Upper lobe of left lung (tissue), 6 donors: ENCODE measurements around the gene SDK1. TPM values are rescaled to one million over a fixed set of nuclear protein-coding genes. Genes with fewer than 3 reads are reported as not detected.
"Not testable (repeated sequence)": the region's sequence is repeated elsewhere in the genome, so short reads cannot be mapped to it uniquely, and the experiment has no call there.

Source experiments
- ATAC-seq, 2 donors: fragments of 200-7000 bp; cut with Tn5 transposase; one replicate each; pipeline ENCODE4 v1.9.1; 2022; ENCODE audit warnings: mild to moderate bottlenecking in 2 of 2, moderate library complexity in 2 of 2; ENCODE audit not compliant: low FRiP score in 2 of 2
- DNase-seq, 2 donors: peaks; one replicate each; pipeline ENCODE4 v3.0.0-alpha.2; 2019 to 2020
- H3K27ac ChIP-seq, 4 donors: fragments of 200-600 bp; sonication (generic); one replicate each; pipeline ENCODE4 v1.5.1; 2016 to 2019
- H3K27me3 ChIP-seq, 4 donors: fragments of 200-600 bp; sonication (generic); one replicate each; pipeline ENCODE4 v1.5.1; 2017 to 2019
- H3K36me3 ChIP-seq, 4 donors: fragments of 200-600 bp; sonication (generic); one replicate each; pipeline ENCODE4 v1.5.1; 2016 to 2019
- H3K4me1 ChIP-seq, 4 donors: fragments of 200-600 bp; sonication (generic); one replicate each; pipeline ENCODE4 v1.5.1; 2018 to 2019
- H3K4me3 ChIP-seq, 4 donors: fragments of 200-600 bp; sonication (generic); one replicate each; pipeline ENCODE4 v1.5.1; 2017 to 2019; ENCODE audit warnings: mild to moderate bottlenecking in 2 of 4, moderate library complexity in 1 of 4
- H3K9me3 ChIP-seq, 4 donors: fragments of 200-600 bp; sonication (generic); one replicate each; pipeline ENCODE4 v1.5.1; 2018 to 2019
- EP300 ChIP-seq, 4 donors: sonication (generic); formaldehyde crosslinking; IDR thresholded peaks; one replicate each; pipeline ENCODE4 v1.5.1; 2017; ENCODE audit warnings: antibody characterized with exemption in 4 of 4, control low read depth in 2 of 4
- POLR2A ChIP-seq, 4 donors: fragments of 450-650 bp; IDR thresholded peaks; one replicate each; pipeline ENCODE4 v1.5.1; 2016 to 2017; ENCODE audit warnings: antibody characterized with exemption in 4 of 4, mild to moderate bottlenecking in 2 of 4
- POLR2AphosphoS5 ChIP-seq, 2 donors: sonication (generic); formaldehyde crosslinking; IDR thresholded peaks; one replicate each; pipeline ENCODE4 v1.5.1; 2017; ENCODE audit warnings: antibody characterized with exemption in 2 of 2
- WGBS, 2 donors: methylation state at CpG; one replicate each; pipeline ENCODE4 v1.1.5; 2017 to 2018; 5-methylcytosine and 5-hydroxymethylcytosine counted together
- total RNA-seq, 6 donors: library from RNA; depleted of rRNA in 4 of 6; stranded (reverse); fragments of >200 nt in 4 of 6; gene quantifications; one replicate each; pipeline versions ENCODE4 v1.1.0 to v1.2.1, GENCODE V29; 2016 to 2021
- TF ChIP-seq, protein P1 (sequence below), 6 experiments: fragments of 450-650 bp in 4 of 6; fragments of 200-600 bp in 2 of 6; sonication (generic) in 2 of 6; IDR thresholded peaks; one replicate each; pipeline ENCODE4 v1.5.1; 2016 to 2019; ENCODE audit warnings: antibody characterized with exemption in 6 of 6
- donor health status: DM: no; HTN: no; CAD: no; lungs with moderate emphysema.
- donor health status: DM: no; HTN: yes; CAD: no; lungs with severe emphysema.

The SDK1 gene
- total RNA-seq, 6 donors from 2014 or later: 9.3 to 90.1 (median 11.8) TPM

GRCh38 chr7:3578399-3578798 lies 277.3 kb downstream of the SDK1 start:
- WGBS, 2 donors: 88 to 94% methylated on average over 6 of the region's 6 CpGs
- no peaks in the 10 kb centered on the region for H3K36me3 ChIP-seq
- H3K4me1 ChIP-seq: no peaks in the 10 kb centered on the region
- H3K9me3 ChIP-seq: peaks cover 0 to 10% (median 2%) of the 10 kb centered on the region in 4 donors
- ATAC-seq: no peak
- no peak overlapping the region for H3K27ac ChIP-seq
- DNase-seq: no peak
- H3K27me3 ChIP-seq: no peaks in the 10 kb centered on the region
- H3K4me3 ChIP-seq: no peak overlapping the region
- TF ChIP-seq, protein P1, sequence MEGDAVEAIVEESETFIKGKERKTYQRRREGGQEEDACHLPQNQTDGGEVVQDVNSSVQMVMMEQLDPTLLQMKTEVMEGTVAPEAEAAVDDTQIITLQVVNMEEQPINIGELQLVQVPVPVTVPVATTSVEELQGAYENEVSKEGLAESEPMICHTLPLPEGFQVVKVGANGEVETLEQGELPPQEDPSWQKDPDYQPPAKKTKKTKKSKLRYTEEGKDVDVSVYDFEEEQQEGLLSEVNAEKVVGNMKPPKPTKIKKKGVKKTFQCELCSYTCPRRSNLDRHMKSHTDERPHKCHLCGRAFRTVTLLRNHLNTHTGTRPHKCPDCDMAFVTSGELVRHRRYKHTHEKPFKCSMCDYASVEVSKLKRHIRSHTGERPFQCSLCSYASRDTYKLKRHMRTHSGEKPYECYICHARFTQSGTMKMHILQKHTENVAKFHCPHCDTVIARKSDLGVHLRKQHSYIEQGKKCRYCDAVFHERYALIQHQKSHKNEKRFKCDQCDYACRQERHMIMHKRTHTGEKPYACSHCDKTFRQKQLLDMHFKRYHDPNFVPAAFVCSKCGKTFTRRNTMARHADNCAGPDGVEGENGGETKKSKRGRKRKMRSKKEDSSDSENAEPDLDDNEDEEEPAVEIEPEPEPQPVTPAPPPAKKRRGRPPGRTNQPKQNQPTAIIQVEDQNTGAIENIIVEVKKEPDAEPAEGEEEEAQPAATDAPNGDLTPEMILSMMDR (IDR thresholded peaks at IDR 0.05): no peak
- no peak for TF ChIP-seq EP300 (IDR thresholded peaks at IDR 0.05)
- TF ChIP-seq POLR2AphosphoS5 (IDR thresholded peaks at IDR 0.05): no peak
- no peak for TF ChIP-seq POLR2A (IDR thresholded peaks at IDR 0.05)

DNA sequence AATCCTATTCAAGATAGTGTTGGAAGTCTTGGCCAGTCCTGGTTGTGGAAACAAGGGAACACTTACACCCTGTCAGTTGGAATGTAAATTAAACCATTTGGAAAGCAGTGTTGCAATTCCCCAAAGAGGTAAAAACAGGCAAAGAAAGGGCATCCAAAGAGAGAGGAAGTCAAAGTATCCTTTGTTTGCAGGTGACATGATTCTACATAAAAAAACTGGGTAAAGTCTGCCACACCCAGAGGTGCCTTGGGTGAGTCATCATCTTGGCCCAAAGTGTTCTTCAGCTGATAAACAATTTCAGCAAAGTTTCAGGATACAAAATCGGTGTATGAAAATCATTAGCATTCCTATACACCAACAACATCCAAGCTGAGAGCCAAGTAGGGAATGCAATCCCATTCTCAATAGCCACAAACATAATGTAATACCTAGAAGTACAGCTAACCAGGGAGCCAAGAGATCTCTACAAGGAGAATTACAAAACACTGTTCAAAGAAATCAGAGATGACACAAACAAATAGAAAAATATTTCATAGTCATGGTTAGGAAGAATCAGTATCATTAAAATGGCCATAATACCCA lies 278.7 kb downstream of the SDK1 start:
- ATAC-seq (no peak), DNase-seq (no peak)
- no peaks in the 10 kb centered on the region for H3K4me1 ChIP-seq
- whole genome bisulfite sequencing, 2 donors: 82 to 96% methylated on average over 1 of the region's 1 CpG
- no peaks in the 10 kb centered on the region for H3K27me3 ChIP-seq
- H3K27ac ChIP-seq: no peak overlapping the region
- TF ChIP-seq POLR2A (IDR thresholded peaks at IDR 0.05) (no peak), POLR2AphosphoS5 (IDR thresholded peaks at IDR 0.05) (no peak), EP300 (IDR thresholded peaks at IDR 0.05) (no peak)
- TF ChIP-seq, protein P1 (IDR thresholded peaks at IDR 0.05): no peak
- peaks cover 0 to 10% (median 2%) of the 10 kb centered on the region in 4 donors for H3K9me3 ChIP-seq
- H3K4me3 ChIP-seq: no peak overlapping the region
- H3K36me3 ChIP-seq: no peaks in the 10 kb centered on the region

DNA sequence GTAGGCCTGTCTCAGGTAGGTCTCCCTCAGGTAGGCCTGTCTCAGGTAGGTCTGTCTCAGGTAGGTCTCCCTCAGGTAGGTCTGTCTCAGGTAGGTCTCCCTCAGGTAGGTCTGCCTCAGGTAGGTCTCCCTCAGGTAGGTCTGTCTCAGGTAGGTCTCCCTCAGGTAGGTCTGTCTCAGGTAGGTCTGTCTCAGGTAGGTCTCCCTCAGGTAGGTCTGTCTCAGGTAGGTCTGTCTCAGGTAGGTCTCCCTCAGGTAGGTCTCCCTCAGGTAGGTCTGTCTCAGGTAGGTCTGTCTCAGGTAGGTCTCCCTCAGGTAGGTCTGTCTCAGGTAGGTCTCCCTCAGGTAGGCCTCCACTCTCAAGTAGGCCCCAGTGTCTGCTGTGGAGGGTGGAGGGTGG lies 281.1 kb downstream of the SDK1 start:
- ATAC-seq, H3K27ac ChIP-seq, H3K4me3 ChIP-seq, H3K4me1 ChIP-seq, H3K27me3 ChIP-seq, H3K36me3 ChIP-seq, DNase-seq, H3K9me3 ChIP-seq: not testable (repeated sequence)

DNA sequence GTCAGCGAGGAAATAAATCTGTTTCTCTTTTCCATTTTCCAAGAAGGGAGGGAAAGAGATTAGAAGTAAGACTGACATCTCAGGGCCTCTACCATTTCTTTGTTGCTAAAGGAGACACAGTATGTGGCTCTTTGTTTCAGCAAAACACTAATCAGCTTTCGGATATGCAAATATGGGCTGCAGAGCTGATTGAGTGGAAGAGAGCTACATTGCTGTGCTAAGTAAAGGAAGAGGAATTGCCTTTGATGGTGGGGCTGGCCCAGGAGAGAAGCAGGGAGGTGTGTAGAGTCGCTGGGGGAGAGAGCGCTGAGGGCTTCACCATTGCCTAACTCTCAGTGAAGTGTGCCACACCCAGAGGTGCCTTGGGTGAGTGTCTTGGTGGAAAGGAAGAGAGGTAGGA lies 284.8 kb downstream of the SDK1 start:
- TF ChIP-seq POLR2A (IDR thresholded peaks at IDR 0.05): no peak
- TF ChIP-seq, protein P1 (IDR thresholded peaks at IDR 0.05): no peak
- no peak for TF ChIP-seq EP300 (IDR thresholded peaks at IDR 0.05)
- TF ChIP-seq POLR2AphosphoS5 (IDR thresholded peaks at IDR 0.05): no peak

DNA sequence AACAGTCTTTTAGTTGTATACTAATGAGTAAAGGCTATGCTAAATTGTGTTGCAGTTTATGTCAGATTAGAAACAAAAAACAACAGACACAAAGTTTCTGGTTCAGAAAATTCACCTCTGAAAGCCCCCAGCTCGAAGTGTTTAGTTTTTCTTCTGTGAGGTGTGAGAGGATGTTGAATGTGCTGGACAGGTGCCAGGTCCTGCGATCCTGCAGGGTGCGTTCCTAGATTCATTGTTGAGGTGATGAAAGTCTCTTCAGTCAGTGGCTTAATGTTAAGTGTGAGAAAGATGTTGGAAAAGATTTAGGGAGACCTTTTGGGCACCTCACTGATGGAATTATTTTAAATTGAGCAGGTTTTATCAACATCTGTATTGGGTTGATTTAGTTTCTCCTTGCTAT lies 287.3 kb downstream of the SDK1 start:
- Histone ChIP-seq H3K36me3 (no peaks in the 10 kb centered on the region), H3K4me3 (no peak overlapping the region), H3K4me1 (no peaks in the 10 kb centered on the region), H3K27me3 (no peaks in the 10 kb centered on the region), H3K27ac (no peak overlapping the region), H3K9me3 (no peaks in the 10 kb centered on the region)
- no peak for TF ChIP-seq EP300 (IDR thresholded peaks at IDR 0.05)
- WGBS, 2 donors: 28 to 39% methylated on average over 3 of the region's 3 CpGs
- ATAC-seq: no peak
- DNase-seq: no peak

More for the DNA sequence above, 284.8 kb downstream of the SDK1 start:
- Histone ChIP-seq H3K27me3 (no peaks in the 10 kb centered on the region), H3K4me1 (no peaks in the 10 kb centered on the region), H3K4me3 (no peak overlapping the region), H3K27ac (no peak overlapping the region), H3K36me3 (no peaks in the 10 kb centered on the region), H3K9me3 (no peaks in the 10 kb centered on the region)
- WGBS, 2 donors: 87 to 90% methylated on average over 4 of the region's 4 CpGs
- DNase-seq (no peak), ATAC-seq (no peak)

GRCh38 chr7:3589752-3590151 lies 288.7 kb downstream of the SDK1 start:
- no peak for TF ChIP-seq POLR2A (IDR thresholded peaks at IDR 0.05)
- no peak for TF ChIP-seq EP300 (IDR thresholded peaks at IDR 0.05)
- TF ChIP-seq, protein P1 (IDR thresholded peaks at IDR 0.05): no peak
- no peak for TF ChIP-seq POLR2AphosphoS5 (IDR thresholded peaks at IDR 0.05)
- DNase-seq (no peak), ATAC-seq (no peak)
- H3K27ac ChIP-seq: no peak overlapping the region
- no peaks in the 10 kb centered on the region for H3K4me1 ChIP-seq
- H3K9me3 ChIP-seq: no peaks in the 10 kb centered on the region
- H3K36me3 ChIP-seq: no peaks in the 10 kb centered on the region
- H3K4me3 ChIP-seq: no peak overlapping the region
- H3K27me3 ChIP-seq: no peaks in the 10 kb centered on the region
- WGBS, 2 donors: 70 to 78% methylated on average over 2 of the region's 2 CpGs
